HUDEP-2 (cell line): ENCODE measurements around the gene FSHR.

Experiments
- DNase-seq, 76 experiments: peaks; one replicate each; lab custom pipeline; 2025; ENCODE audit not compliant: unreplicated experiment in 76 of 76; lab: John Stamatoyannopoulos, UW

FSHR gene

GRCh38 chr2:49154140-49154539 lies at the start of gene FSHR:
FSHR (minus strand) TSS chr2:49154515; CDS start chr2:49154417, 98 bp downstream.
- no peak for DNase-seq

GRCh38 chr2:49199266-49199665 lies 45.0 kb upstream of the FSHR start:
- DNase-seq: no peak

GRCh38 chr2:49194701-49195100 lies 40.4 kb upstream of the FSHR start:
- DNase-seq: no peak

- no peak for DNase-seq
These were observed 37.7 kb upstream of the FSHR start for GRCh38 chr2:49192036-49192435.

- DNase-seq: no peak
These were observed 35.4 kb upstream of the FSHR start for GRCh38 chr2:49189512-49190225.

GRCh38 chr2:49186050-49186648 lies 31.8 kb upstream of the FSHR start:
- DNase-seq: no peak

- DNase-seq: no peak
These were observed 24.3 kb upstream of the FSHR start for GRCh38 chr2:49178656-49179055.

- DNase-seq: no peak
These were observed 22.9 kb upstream of the FSHR start for GRCh38 chr2:49177194-49177593.

- DNase-seq: no peak
These were observed 21.5 kb upstream of the FSHR start for GRCh38 chr2:49175831-49176230.

GRCh38 chr2:49174750-49175149 lies 20.4 kb upstream of the FSHR start:
- no peak for DNase-seq

GRCh38 chr2:49167131-49167530 lies 12.8 kb upstream of the FSHR start:
- DNase-seq: no peak

- DNase-seq: no peak
These were observed 11.3 kb upstream of the FSHR start for GRCh38 chr2:49165662-49166061.

- DNase-seq: no peak
These were observed 10.4 kb upstream of the FSHR start for GRCh38 chr2:49164729-49165128.

GRCh38 chr2:49162151-49162550 lies 7.8 kb upstream of the FSHR start:
- DNase-seq: no peak

GRCh38 chr2:49154891-49155290 lies 576 bp upstream of the FSHR start:
- no peak for DNase-seq

GRCh38 chr2:49153252-49153651 lies 1.1 kb downstream of the FSHR start:
- no peak for DNase-seq

GRCh38 chr2:49152824-49153223 lies 1.5 kb downstream of the FSHR start:
- no peak for DNase-seq

GRCh38 chr2:49146401-49146800 lies 7.9 kb downstream of the FSHR start:
- DNase-seq: no peak

- DNase-seq: no peak
These were observed 22.5 kb downstream of the FSHR start for GRCh38 chr2:49131801-49132200.

- no peak for DNase-seq
These were observed 25.3 kb downstream of the FSHR start for GRCh38 chr2:49129034-49129433.

- DNase-seq: no peak
These were observed 30.7 kb downstream of the FSHR start for GRCh38 chr2:49123600-49123999.

- DNase-seq: no peak
These were observed 32.2 kb downstream of the FSHR start for GRCh38 chr2:49122107-49122506.

- DNase-seq: no peak
These were observed 41.3 kb downstream of the FSHR start for GRCh38 chr2:49113046-49113445.
